Stimulated activated CD8-positive, alpha-beta memory T cell treated with anti-CD3 and anti-CD28 coated beads, Interleukin-4, amount 100 ng/mL, for 1 hour (primary cell): Measurements from ENCODE around the gene SLC25A39.
A peak's percentile ranks its signal among the peaks of the same experiment; 100 is the strongest.

Source experiments
- DNase-seq, 2 donors: peaks; one replicate each; pipeline ENCODE4 v3.0.0-alpha.2; 2020; ENCODE audit warnings: low read depth in 2 of 2, low spot score in 1 of 2

Gene SLC25A39

DNA sequence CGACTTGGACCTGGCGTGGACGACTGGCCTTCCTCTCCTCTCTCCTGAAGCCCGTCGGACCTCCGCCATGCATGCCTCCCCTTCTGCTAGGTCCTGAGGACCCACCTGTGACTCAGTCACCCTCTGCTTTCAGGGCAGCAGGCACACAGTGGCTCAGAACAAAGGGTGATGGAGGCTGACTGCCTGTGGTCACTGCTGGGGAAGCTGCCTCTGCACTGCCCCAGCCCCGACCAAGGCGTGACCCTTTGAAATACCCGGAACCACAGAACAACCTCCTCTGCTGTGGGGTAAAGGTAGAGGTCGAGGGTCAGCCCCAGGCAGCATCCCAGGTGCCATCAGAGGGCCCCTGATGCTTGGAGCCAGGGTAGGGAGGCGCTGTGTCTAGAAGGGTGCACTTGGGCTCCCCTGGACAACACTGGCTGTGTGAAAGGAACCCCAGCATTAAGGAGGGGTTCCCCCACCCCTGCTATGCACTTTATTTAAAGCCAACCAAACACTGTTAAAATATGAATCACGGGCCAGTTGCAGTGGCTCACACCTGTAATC, 44.2 kb downstream of the SLC25A39 start:
- no peak for DNase-seq

DNA sequence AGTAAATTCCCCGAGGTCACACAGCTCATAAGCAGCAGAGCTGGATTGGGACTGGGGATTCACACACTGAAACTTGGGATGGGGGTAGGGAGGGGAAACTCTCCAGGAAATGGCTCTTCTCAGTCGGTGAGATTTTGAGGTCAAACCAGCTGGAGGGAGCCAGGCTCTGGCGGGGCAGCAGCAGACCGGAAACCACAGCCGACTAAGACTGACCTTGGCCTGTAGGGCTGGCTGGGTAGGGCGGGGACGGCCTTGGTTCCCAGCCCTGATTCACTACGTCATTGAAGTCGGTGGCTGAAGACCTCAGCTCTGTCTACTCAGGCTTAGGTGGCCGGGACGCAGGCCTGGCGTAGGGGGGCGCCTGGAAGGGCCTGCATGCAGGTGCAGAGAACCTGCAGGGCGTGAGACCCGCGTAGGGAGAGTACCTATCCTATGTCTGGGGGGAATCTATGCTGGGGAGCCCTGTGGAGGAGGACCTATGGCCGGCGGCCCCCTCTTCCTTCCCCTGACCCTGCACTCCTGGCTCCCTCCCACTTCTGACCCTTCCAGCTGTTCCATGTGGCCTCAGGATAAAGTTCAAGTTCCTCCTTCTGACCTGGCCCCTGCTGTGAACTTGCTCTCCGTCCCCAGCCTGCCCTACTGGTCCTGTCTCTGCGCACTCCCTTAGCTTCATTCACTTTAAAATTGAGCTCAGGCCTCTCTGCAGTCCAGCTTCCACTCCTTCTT, 44.8 kb downstream of the SLC25A39 start:
- DNase-seq = peak in 1 of 2 donors; percentile 4

- DNase-seq = no peak
Measured at GRCh38 chr17:44279346-44279665, 45.3 kb downstream of the SLC25A39 start.

DNA sequence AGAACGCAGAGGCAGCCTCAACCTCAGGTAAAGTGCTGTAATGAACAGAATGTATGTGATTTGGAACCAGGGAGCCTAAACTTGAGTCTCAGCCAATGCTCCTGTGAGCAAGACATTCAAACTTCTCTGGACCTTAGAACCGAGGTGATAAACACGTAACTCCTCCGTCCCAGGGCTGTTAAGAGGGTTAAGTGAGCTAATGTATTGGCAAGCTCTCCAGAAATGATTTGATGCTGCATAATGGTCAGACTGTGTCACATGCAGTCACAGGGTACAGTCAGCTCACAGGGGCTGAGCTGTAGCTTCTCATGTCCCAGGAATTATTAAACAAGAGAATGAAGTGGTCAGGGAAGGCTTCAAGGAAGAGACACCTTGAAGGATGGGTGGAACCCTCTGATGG, 46.6 kb downstream of the SLC25A39 start:
- no peak for DNase-seq

DNA sequence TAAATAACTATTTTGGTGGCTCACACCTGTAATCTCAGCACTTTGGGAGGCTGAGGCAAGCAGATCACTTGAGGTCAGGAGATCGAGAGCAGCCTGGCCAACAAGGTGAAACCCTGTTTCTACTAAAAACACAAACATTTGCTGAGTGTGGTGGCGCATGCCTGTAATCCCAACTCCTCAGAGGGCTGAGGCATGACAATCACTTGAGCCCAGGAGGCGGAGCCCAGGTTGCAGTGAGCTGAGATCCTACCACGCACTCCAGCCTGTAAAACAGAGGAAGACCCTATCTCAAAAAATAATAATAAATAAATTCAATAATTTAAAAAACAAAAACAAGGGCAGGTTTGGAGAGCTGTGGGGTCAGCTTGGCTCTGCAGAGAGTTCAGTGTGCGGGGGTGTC, 51.0 kb downstream of the SLC25A39 start:
- no peak for DNase-seq

GRCh38 chr17:44272954-44273353, 51.7 kb downstream of the SLC25A39 start:
- no peak for DNase-seq

- DNase-seq = no peak
Measured at GRCh38 chr17:44272321-44272951, 52.2 kb downstream of the SLC25A39 start.
